ENCODE measurements around the gene NTF3.

GRCh38 chr12:5489017-5489416, 57.1 kb downstream of the NTF3 start:
- no peak for TF ChIP-seq CTCF (IDR thresholded peaks at IDR 0.05)
- no peak for TF ChIP-seq NRF1 (IDR thresholded peaks at IDR 0.05; ENCODE audit: low read depth, low read length)
- TF ChIP-seq YY1 (IDR thresholded peaks at IDR 0.05; ENCODE audit: low read depth): no peak
- TF ChIP-seq POLR2AphosphoS5 (IDR thresholded peaks at IDR 0.05; ENCODE audit: low read depth, low read length): no peak
- no peak for TF ChIP-seq EP300 (IDR thresholded peaks at IDR 0.05; ENCODE audit: borderline replicate concordance in 1 of 2, low read depth in 1 of 2, low read length in 1 of 2)
- no peak for TF ChIP-seq GABPA (IDR thresholded peaks at IDR 0.05; ENCODE audit: low read depth)
- no peak for TF ChIP-seq TEAD4 (IDR thresholded peaks at IDR 0.05; ENCODE audit: borderline replicate concordance, insufficient read depth)
- TF ChIP-seq MAX (IDR thresholded peaks at IDR 0.05; ENCODE audit: low read depth): no peak
- no peak for TF ChIP-seq EZH2phosphoT487 (IDR thresholded peaks at IDR 0.05; ENCODE audit: borderline replicate concordance, low read depth)
